ENCODE data around the gene NFE2. TPM values are rescaled to one million over a fixed set of nuclear protein-coding genes. Genes with fewer than 3 reads are reported as not detected.

Gene NFE2
- total and polyA plus RNA-seq, 9 donors = 1.1 to 3.3 (median 2.3) TPM

DNA sequence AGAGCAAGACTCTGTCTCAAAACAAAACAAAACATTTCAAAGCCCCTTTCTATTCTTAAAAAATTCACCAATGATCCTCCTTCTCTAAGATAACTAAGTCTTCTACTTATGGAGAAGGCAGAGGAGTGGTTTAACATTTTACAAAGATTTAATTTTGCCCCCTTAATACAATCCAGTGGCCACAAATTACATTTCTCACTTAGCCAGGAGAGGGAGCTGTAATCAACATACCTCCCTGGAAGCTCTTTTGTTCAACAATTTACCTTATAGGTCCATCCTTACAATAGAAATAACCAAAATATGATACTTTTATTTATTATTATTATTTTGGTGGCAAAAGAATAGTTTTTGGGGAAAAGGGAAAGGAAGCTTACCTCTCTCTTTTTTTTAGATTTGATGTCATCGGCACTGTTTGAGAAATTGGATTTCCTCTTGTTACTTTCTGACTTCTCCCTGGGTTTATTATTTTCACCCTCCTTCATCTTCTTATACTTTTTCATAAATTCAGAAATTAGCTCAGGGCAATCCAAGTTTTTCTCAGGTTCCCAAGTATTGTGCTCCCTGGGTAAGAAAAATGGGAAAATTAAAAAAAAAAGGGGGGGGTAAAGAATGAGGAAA is 49.0 kb downstream of the NFE2 start:
- no peaks in the 10 kb centered on the region for H3K27me3 ChIP-seq (ENCODE audit: control insufficient read depth, insufficient read depth, low read length)
- no peaks in the 10 kb centered on the region for H3K9me3 ChIP-seq (replicated peaks; ENCODE audit: control insufficient read depth, low read depth, low read length)
- no CpG with 5 or more reads among the region's 1 CpG for WGBS (ENCODE audit: insufficient coverage)
- DNase-seq = peak; percentile 46
- H3K27ac ChIP-seq (ENCODE audit: low read length) = no peak overlapping the region
- peaks cover 60% of the 10 kb centered on the region for H3K36me3 ChIP-seq (ENCODE audit: control insufficient read depth, insufficient read depth, low read length)
- peaks cover 7% of the 10 kb centered on the region for H3K4me1 ChIP-seq (ENCODE audit: control insufficient read depth, insufficient read depth, low read length)
- H3K4me3 ChIP-seq (ENCODE audit: low read length) = no peak overlapping the region

DNA sequence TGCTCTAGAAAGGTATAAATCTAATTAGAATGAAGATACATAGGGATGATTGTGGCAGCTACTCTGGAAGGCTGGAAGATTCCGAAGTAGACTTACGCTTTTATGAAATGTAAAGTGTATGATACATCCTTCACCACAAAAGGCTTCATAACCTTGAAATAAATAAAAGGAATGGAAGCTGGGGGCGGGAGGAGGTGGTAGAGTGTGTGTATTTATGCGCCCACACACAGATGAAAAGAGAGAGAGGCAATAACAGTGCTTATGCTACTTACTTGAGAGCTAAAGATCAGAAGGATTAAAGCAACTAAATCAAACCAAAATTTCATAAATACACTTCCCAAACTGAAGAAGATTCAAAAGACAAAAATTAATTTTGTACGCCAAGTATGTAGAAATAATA is 51.3 kb downstream of the NFE2 start:
- Histone ChIP-seq H3K36me3 (ENCODE audit: control insufficient read depth, insufficient read depth, low read length) (peaks cover 59% of the 10 kb centered on the region), H3K27ac (ENCODE audit: low read length) (no peak overlapping the region)

DNA sequence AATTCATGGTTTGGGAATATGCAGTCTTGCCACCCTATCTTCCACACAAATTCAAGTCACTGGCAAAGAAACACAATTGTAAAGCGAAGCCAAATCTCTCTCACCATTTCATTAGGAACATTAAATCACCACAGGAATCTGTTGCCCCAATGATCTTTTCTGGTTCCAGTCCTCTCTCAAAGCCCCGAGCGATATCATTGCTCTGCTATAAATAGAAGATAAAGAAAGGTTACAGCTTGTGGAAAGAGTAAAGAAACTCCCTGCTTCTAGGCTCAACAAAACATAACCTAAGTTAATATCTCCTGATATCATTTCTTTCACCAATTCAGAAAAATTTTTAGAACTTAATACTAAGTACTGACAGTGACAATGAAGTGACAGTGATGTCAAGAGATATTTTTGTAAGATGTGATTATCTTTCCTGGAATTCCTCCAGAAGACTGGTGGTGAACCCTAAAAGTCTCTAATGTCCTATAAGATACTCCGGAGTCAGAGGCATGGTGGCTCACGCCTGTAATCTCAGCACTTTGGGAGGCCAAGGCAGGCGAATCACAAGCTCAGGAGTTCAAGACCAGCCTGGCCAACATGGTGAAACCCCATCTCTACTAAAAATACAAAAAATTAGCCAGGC is 54.7 kb downstream of the NFE2 start:
- Histone ChIP-seq H3K27me3 (ENCODE audit: control insufficient read depth, insufficient read depth, low read length) (no peaks in the 10 kb centered on the region), H3K4me1 (ENCODE audit: control insufficient read depth, insufficient read depth, low read length) (peaks cover 7% of the 10 kb centered on the region), H3K9me3 (replicated peaks; ENCODE audit: control insufficient read depth, low read depth, low read length) (no peaks in the 10 kb centered on the region), H3K27ac (ENCODE audit: low read length) (no peak overlapping the region), H3K4me3 (ENCODE audit: low read length) (no peak overlapping the region), H3K36me3 (ENCODE audit: control insufficient read depth, insufficient read depth, low read length) (peaks cover 59% of the 10 kb centered on the region)
- 94% methylated on average over 3 of the region's 6 CpGs for WGBS (ENCODE audit: insufficient coverage)
- no peak for DNase-seq

More for the DNA sequence above, 51.3 kb downstream of the NFE2 start:
- Histone ChIP-seq H3K9me3 (replicated peaks; ENCODE audit: control insufficient read depth, low read depth, low read length) (no peaks in the 10 kb centered on the region), H3K4me3 (ENCODE audit: low read length) (no peak overlapping the region), H3K4me1 (ENCODE audit: control insufficient read depth, insufficient read depth, low read length) (peaks cover 7% of the 10 kb centered on the region), H3K27me3 (ENCODE audit: control insufficient read depth, insufficient read depth, low read length) (no peaks in the 10 kb centered on the region)
- no peak for DNase-seq
- no CpG with 5 or more reads among the region's 5 CpGs for WGBS (ENCODE audit: insufficient coverage)

Other genes with a start within 250 kb of the NFE2 start
- gene HOXC4, start 247.2 kb downstream of the NFE2 start, total RNA-seq = 10.1 TPM
- 10 to 100 TPM; 16.2 to 29.6 (median 21.8) TPM for gene HOXC4, start 247.2 kb downstream of the NFE2 start, polyA plus RNA-seq (ENCODE audit: insufficient read depth in 1 of 8, insufficient read length in 8 of 8, low replicate concordance in 1 of 8)
- gene SMUG1, start 112.0 kb downstream of the NFE2 start, total RNA-seq = 27.4 TPM
- gene SMUG1, start 112.0 kb downstream of the NFE2 start, polyA plus RNA-seq (ENCODE audit: insufficient read depth in 1 of 8, insufficient read length in 8 of 8, low replicate concordance in 1 of 8) = 10 to 100 TPM; 20.5 to 27.8 (median 23.2) TPM
- 58.5 TPM for gene CBX5, start 20.9 kb downstream of the NFE2 start, total RNA-seq
- gene CBX5, start 20.9 kb downstream of the NFE2 start, polyA plus RNA-seq (ENCODE audit: insufficient read depth in 1 of 8, insufficient read length in 8 of 8, low replicate concordance in 1 of 8) = 10 to 100 TPM; 57.2 to 89.1 (median 71.2) TPM
- gene HNRNPA1, start 20.3 kb downstream of the NFE2 start, total RNA-seq = 442 TPM
- gene HNRNPA1, start 20.3 kb downstream of the NFE2 start, polyA plus RNA-seq (ENCODE audit: insufficient read depth in 1 of 8, insufficient read length in 8 of 8, low replicate concordance in 1 of 8) = 1,000 to 10,000 TPM; 1,806 to 2,692 (median 2,167) TPM
- gene COPZ1, start 24.1 kb upstream of the NFE2 start, total RNA-seq = 143 TPM
- 100 to 1,000 TPM; 131 to 158 (median 144) TPM for gene COPZ1, start 24.1 kb upstream of the NFE2 start, polyA plus RNA-seq (ENCODE audit: insufficient read depth in 1 of 8, insufficient read length in 8 of 8, low replicate concordance in 1 of 8)
- gene GPR84, start 63.5 kb upstream of the NFE2 start, total RNA-seq = not detected
- under 1 TPM; 0.15 to 0.27 (median 0.22) TPM for gene GPR84, start 63.5 kb upstream of the NFE2 start, polyA plus RNA-seq (ENCODE audit: insufficient read depth in 1 of 8, insufficient read length in 8 of 8, low replicate concordance in 1 of 8)
- 2.7 TPM for gene ZNF385A, start 83.7 kb upstream of the NFE2 start, total RNA-seq
- 10 to 100 TPM in 7 of 8 donors, 1 to 10 TPM in 1; 8.3 to 23.8 (median 13.7) TPM for gene ZNF385A, start 83.7 kb upstream of the NFE2 start, polyA plus RNA-seq (ENCODE audit: insufficient read depth in 1 of 8, insufficient read length in 8 of 8, low replicate concordance in 1 of 8)
- gene ITGA5, start 118.3 kb upstream of the NFE2 start, total RNA-seq = 70.7 TPM
- gene ITGA5, start 118.3 kb upstream of the NFE2 start, polyA plus RNA-seq (ENCODE audit: insufficient read depth in 1 of 8, insufficient read length in 8 of 8, low replicate concordance in 1 of 8) = 100 to 1,000 TPM in 6 of 8 donors, 10 to 100 TPM in 2; 88.9 to 129 (median 111) TPM
- gene GTSF1, start 172.6 kb upstream of the NFE2 start, total RNA-seq = not detected
- under 1 TPM in 5 of 8 donors, not detected in 3; 0.20 to 0.58 (median 0.23) TPM for gene GTSF1, start 172.6 kb upstream of the NFE2 start, polyA plus RNA-seq (ENCODE audit: insufficient read depth in 1 of 8, insufficient read length in 8 of 8, low replicate concordance in 1 of 8)
- 6.3 TPM for gene NCKAP1L, start 196.7 kb upstream of the NFE2 start, total RNA-seq
- gene NCKAP1L, start 196.7 kb upstream of the NFE2 start, polyA plus RNA-seq (ENCODE audit: insufficient read depth in 1 of 8, insufficient read length in 8 of 8, low replicate concordance in 1 of 8) = 1 to 10 TPM; 4.2 to 7.2 (median 5.3) TPM
- gene PDE1B, start 248.6 kb upstream of the NFE2 start, total RNA-seq = 3.6 TPM
- 1 to 10 TPM; 3.5 to 5.0 (median 4.1) TPM for gene PDE1B, start 248.6 kb upstream of the NFE2 start, polyA plus RNA-seq (ENCODE audit: insufficient read depth in 1 of 8, insufficient read length in 8 of 8, low replicate concordance in 1 of 8)

Data from muscle of leg (tissue), 11 donors.